Body of pancreas (tissue), 4 donors: ENCODE results near the gene HLA-B. TPM values are rescaled to one million over a fixed set of nuclear protein-coding genes. Genes with fewer than 3 reads are reported as not detected.
"Not testable (repeated sequence)": the region's sequence is repeated elsewhere in the genome, so short reads cannot be mapped to it uniquely, and the experiment has no call there.

ENCODE experiments used
- ATAC-seq: fragments of 150-250 bp; one replicate; pipeline ENCODE4 v1.9.1; 2016
- DNase-seq, 4 donors: peaks; one replicate each; pipeline ENCODE4 v3.0.0-alpha.2; 2019
- H3K27ac ChIP-seq, 4 donors: fragments of 200-600 bp; sonication (generic); 1 replicate in 3 of 4; 2 replicates in 1 of 4; pipeline versions ENCODE4 v1.5.1 to v1.6.1; 2016 to 2019; ENCODE audit warnings: mild to moderate bottlenecking in 1 of 4, mixed read lengths in 1 of 4, moderate library complexity in 1 of 4
- H3K27me3 ChIP-seq, 2 donors: fragments of 200-600 bp; sonication (generic); one replicate each; pipeline ENCODE4 v1.6.0; 2016; ENCODE audit warnings: mild to moderate bottlenecking in 1 of 2
- H3K36me3 ChIP-seq, 2 donors: fragments of 200-600 bp; sonication (generic); replicated peaks in 1 of 2; 2 replicates each; pipeline ENCODE4 v1.5.1; 2016; ENCODE audit warnings: low read depth in 2 of 2; ENCODE audit not compliant: insufficient read depth in 1 of 2
- H3K4me1 ChIP-seq: fragments of 200-600 bp; sonication (generic); one replicate; pipeline ENCODE4 v1.6.0; 2016
- H3K4me3 ChIP-seq, 2 donors: fragments of 200-600 bp; sonication (generic); 1 replicate in 1 of 2; 2 replicates in 1 of 2; pipeline ENCODE4 v1.5.1; 2016 to 2019
- H3K9me3 ChIP-seq, 3 donors: fragments of 200-600 bp; sonication (generic); 1 replicate in 2 of 3; 2 replicates in 1 of 3; pipeline ENCODE4 v1.5.1; 2016
- POLR2A ChIP-seq, 3 donors: fragments of 450-650 bp; IDR thresholded peaks; one replicate each; pipeline ENCODE4 v1.6.1; 2016; ENCODE audit warnings: antibody characterized with exemption in 3 of 3, mild to moderate bottlenecking in 2 of 3
- WGBS, 2 donors: methylation state at CpG; one replicate each; pipeline ENCODE4 v1.1.5; 2017; 5-methylcytosine and 5-hydroxymethylcytosine counted together
- intact Hi-C: fragments of 100-400 bp; cut with DNase I; formaldehyde crosslinking; loops from one replicate; pipeline ENCODE4 v1.15.1; 2023
- total RNA-seq, 2 donors: library from RNA; depleted of rRNA; stranded (reverse); fragments of >200 nt; gene quantifications; one replicate each; pipeline ENCODE4 v1.1.0, GENCODE V29; 2016
- TF ChIP-seq, protein P1 (sequence below), 7 experiments: fragments of 450-650 bp in 4 of 7; fragments of 200-600 bp in 3 of 7; sonication (generic) in 3 of 7; IDR thresholded peaks; one replicate each; pipeline ENCODE4 v1.5.1; 2016 to 2019; ENCODE audit warnings: antibody characterized with exemption in 7 of 7

HLA-B gene
- total RNA-seq, 2 donors from 2014 or later: 316 to 342 TPM

DNA sequence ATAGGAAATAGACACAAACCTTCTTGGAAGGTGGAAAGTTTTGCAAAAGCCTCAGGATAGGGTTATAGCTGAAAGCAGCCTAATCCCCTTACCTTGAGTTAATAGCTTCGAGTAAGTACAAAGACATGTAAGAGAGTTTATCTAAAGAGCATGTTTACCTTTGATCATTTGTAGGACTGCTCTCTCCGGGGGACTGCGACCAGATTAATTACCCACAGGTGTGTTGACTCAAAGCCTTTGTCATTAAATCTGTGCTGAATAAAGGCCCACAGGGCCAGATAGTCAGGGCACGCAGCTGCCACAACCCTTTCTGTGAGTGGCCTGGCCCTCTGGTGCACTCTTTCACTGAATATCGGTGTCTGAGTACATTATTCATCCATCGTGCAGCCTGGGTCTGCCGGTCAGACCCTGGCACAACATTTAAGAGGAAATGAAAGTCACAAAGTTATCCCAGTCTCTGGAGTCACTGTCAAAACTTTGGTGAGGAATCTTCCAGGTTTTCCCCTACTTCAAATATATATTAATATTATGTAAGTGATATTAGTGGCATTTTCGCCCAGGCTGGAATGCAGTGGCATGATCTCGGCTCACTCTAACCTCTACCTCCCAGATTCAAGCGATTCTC lies 41.0 kb upstream of the HLA-B start:
- WGBS, 2 donors: 63 to 65% methylated on average over 10 of the region's 10 CpGs
- intact Hi-C loops: loop anchor here (5.0 kb wide), 1 partner anchor 44 kb away; no protein-coding TSS in a partner anchor

GRCh38 chr6:31397153-31397499 lies 40.1 kb upstream of the HLA-B start:
- not testable (repeated sequence) for H3K4me3 ChIP-seq, DNase-seq, ATAC-seq, H3K36me3 ChIP-seq, H3K27me3 ChIP-seq, H3K9me3 ChIP-seq
- intact Hi-C loops: loop anchor here (5.0 kb wide), 1 partner anchor 45 kb away; no protein-coding TSS in a partner anchor
- peak overlapping the region in 2 of 4 donors; percentile 6 to 50 for H3K27ac ChIP-seq
- H3K4me1 ChIP-seq: peaks cover 34% of the 10 kb centered on the region
- WGBS, 2 donors: 6 to 10% methylated on average over 8 of the region's 8 CpGs

More for the DNA sequence above, 41.0 kb upstream of the HLA-B start:
- Histone ChIP-seq H3K27ac (no peak overlapping the region), H3K4me3 (no peak overlapping the region), H3K4me1 (peaks cover 42% of the 10 kb centered on the region), H3K27me3 (no peaks in the 10 kb centered on the region), H3K9me3 (no peaks in the 10 kb centered on the region), H3K36me3 (no peaks in the 10 kb centered on the region)
- ATAC-seq (no peak), DNase-seq (no peak)
- TF ChIP-seq, protein P1, sequence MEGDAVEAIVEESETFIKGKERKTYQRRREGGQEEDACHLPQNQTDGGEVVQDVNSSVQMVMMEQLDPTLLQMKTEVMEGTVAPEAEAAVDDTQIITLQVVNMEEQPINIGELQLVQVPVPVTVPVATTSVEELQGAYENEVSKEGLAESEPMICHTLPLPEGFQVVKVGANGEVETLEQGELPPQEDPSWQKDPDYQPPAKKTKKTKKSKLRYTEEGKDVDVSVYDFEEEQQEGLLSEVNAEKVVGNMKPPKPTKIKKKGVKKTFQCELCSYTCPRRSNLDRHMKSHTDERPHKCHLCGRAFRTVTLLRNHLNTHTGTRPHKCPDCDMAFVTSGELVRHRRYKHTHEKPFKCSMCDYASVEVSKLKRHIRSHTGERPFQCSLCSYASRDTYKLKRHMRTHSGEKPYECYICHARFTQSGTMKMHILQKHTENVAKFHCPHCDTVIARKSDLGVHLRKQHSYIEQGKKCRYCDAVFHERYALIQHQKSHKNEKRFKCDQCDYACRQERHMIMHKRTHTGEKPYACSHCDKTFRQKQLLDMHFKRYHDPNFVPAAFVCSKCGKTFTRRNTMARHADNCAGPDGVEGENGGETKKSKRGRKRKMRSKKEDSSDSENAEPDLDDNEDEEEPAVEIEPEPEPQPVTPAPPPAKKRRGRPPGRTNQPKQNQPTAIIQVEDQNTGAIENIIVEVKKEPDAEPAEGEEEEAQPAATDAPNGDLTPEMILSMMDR (IDR thresholded peaks at IDR 0.05): no peak

- no peaks in the 10 kb centered on the region for H3K36me3 ChIP-seq
- intact Hi-C loops: loop anchor here (5.0 kb wide), 1 partner anchor 46 kb away; no protein-coding TSS in a partner anchor
These were observed 39.6 kb upstream of the HLA-B start for GRCh38 chr6:31396422-31397152.

DNA sequence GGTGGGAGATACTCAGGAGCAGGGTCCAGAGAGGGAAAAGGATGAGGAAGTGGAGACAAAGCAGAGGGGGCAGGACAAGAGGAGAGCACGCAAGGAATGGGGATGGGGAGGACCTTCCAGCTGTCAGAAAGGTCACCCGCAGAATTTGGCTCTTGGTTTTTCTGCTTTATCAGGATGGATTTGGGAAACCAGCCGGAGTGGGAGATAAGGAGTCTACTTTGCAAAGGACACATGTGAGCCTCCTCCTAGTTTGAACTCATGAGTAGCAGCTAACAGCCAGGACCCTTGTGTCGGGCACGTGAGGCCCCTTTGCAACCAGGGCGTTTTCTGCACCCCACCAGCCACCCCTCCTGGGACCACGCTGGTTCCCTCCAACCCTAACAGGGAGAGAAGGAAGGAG lies 38.9 kb upstream of the HLA-B start:
- Histone ChIP-seq H3K9me3 (no peaks in the 10 kb centered on the region), H3K4me3 (no peak overlapping the region), H3K36me3 (no peaks in the 10 kb centered on the region), H3K27ac (no peak overlapping the region), H3K27me3 (no peaks in the 10 kb centered on the region), H3K4me1 (peaks cover 21% of the 10 kb centered on the region)
- WGBS, 2 donors: 60 to 67% methylated on average over 7 of the region's 7 CpGs
- intact Hi-C loops: loop anchor here (5.0 kb wide), 1 partner anchor 46 kb away; no protein-coding TSS in a partner anchor
- ATAC-seq: no peak
- DNase-seq: no peak
- TF ChIP-seq, protein P1 (IDR thresholded peaks at IDR 0.05): no peak
- no peak for TF ChIP-seq POLR2A (IDR thresholded peaks at IDR 0.05)

More at GRCh38 chr6:31396422-31397152, 39.6 kb upstream of the HLA-B start:
- WGBS, 2 donors: 32 to 38% methylated on average over 11 of the region's 11 CpGs
- H3K9me3 ChIP-seq: no peaks in the 10 kb centered on the region
- H3K27ac ChIP-seq: no peak overlapping the region
- ATAC-seq: peak; percentile 69
- peaks cover 28% of the 10 kb centered on the region for H3K4me1 ChIP-seq
- TF ChIP-seq POLR2A (IDR thresholded peaks at IDR 0.05): no peak
- TF ChIP-seq, protein P1 (IDR thresholded peaks at IDR 0.05): peak; percentile 77 to 97 (median 89)
- H3K27me3 ChIP-seq: no peaks in the 10 kb centered on the region
- no peak overlapping the region for H3K4me3 ChIP-seq
- DNase-seq: peak; percentile 87 to 92 (median 90)

GRCh38 chr6:31394381-31394780 lies 37.4 kb upstream of the HLA-B start:
- DNase-seq: no peak
- no peak for ATAC-seq
- Histone ChIP-seq H3K9me3 (no peaks in the 10 kb centered on the region), H3K27me3 (no peaks in the 10 kb centered on the region), H3K4me3 (no peak overlapping the region), H3K27ac (no peak overlapping the region), H3K4me1 (peaks cover 21% of the 10 kb centered on the region), H3K36me3 (no peaks in the 10 kb centered on the region)
- intact Hi-C loops: no loop called here
- 58 to 76% methylated on average over 4 of the region's 4 CpGs for WGBS, 2 donors
- TF ChIP-seq POLR2A (IDR thresholded peaks at IDR 0.05): no peak
- TF ChIP-seq, protein P1 (IDR thresholded peaks at IDR 0.05): no peak
